Mesenchymal stem cell (in vitro differentiated cells and primary cell): ENCODE data around the gene C2CD4A.

Experiments used
- DNase-seq: peaks from one replicate; pipeline ENCODE4 v3.0.0-alpha.2; 2013
- H2AFZ ChIP-seq: one replicate; pipeline ENCODE4 v1.6.1; 2013; ENCODE audit warnings: low read depth, mild to moderate bottlenecking, control low read depth, inconsistent platforms, low read length, moderate library complexity
- H2AK5ac ChIP-seq: 2 replicates; pipeline ENCODE4 v1.6.1; 2013; ENCODE audit warnings: low read length, moderate library complexity, mild to moderate bottlenecking, inconsistent platforms; ENCODE audit not compliant: severe bottlenecking
- H2BK120ac ChIP-seq: one replicate; pipeline ENCODE4 v1.6.1; 2013; ENCODE audit warnings: low read depth, mild to moderate bottlenecking, inconsistent platforms, low read length, moderate library complexity
- H2BK12ac ChIP-seq, 2 experiments: one replicate each; pipeline ENCODE4 v1.6.1; 2013; ENCODE audit warnings: inconsistent platforms in 2 of 2, low read length in 2 of 2, mild to moderate bottlenecking in 2 of 2, moderate library complexity in 2 of 2, control low read depth in 1 of 2
- H2BK15ac ChIP-seq: one replicate; pipeline ENCODE4 v1.6.1; 2013; ENCODE audit warnings: mild to moderate bottlenecking, low read depth, inconsistent platforms; ENCODE audit not compliant: poor library complexity, severe bottlenecking
- H2BK5ac ChIP-seq: 2 replicates; pipeline ENCODE4 v1.6.1; 2013; ENCODE audit warnings: low read depth, mild to moderate bottlenecking, low read length, control low read depth, inconsistent platforms; ENCODE audit not compliant: poor library complexity, severe bottlenecking
- H3K14ac ChIP-seq, 2 experiments: one replicate each; pipeline ENCODE4 v1.6.1; 2013; ENCODE audit warnings: inconsistent platforms in 2 of 2, low read length in 2 of 2, control low read depth in 1 of 2, mild to moderate bottlenecking in 1 of 2, moderate library complexity in 1 of 2
- H3K18ac ChIP-seq, 2 experiments: one replicate each; pipeline ENCODE4 v1.6.1; 2013; ENCODE audit warnings: inconsistent platforms in 2 of 2, low read length in 2 of 2, control low read depth in 1 of 2, low read depth in 1 of 2, mild to moderate bottlenecking in 1 of 2
- H3K23ac ChIP-seq, 2 experiments: one replicate each; pipeline ENCODE4 v1.6.1; 2013; ENCODE audit warnings: inconsistent platforms in 2 of 2, low read length in 2 of 2, mild to moderate bottlenecking in 2 of 2, moderate library complexity in 2 of 2, control low read depth in 1 of 2
- H3K27ac ChIP-seq: 2 replicates; pipeline ENCODE4 v1.5.1; 2013; ENCODE audit warnings: mild to moderate bottlenecking, moderate library complexity, low read length, control low read depth, inconsistent platforms; ENCODE audit not compliant: poor library complexity, severe bottlenecking
- H3K27me3 ChIP-seq, 2 experiments: 2 replicates each; pipeline versions ENCODE4 v1.6.1 to v1.7.0; 2013; ENCODE audit warnings: low read length in 2 of 2, mild to moderate bottlenecking in 2 of 2, moderate library complexity in 2 of 2, control low read depth in 1 of 2, inconsistent platforms in 1 of 2; ENCODE audit not compliant: control insufficient read depth in 1 of 2, insufficient read depth in 1 of 2
- H3K36me3 ChIP-seq, 2 experiments: 2 replicates each; pipeline versions ENCODE4 v1.6.1 to v1.7.0; 2013; ENCODE audit warnings: low read length in 2 of 2, control low read depth in 1 of 2, inconsistent platforms in 1 of 2, low read depth in 1 of 2, mild to moderate bottlenecking in 1 of 2; ENCODE audit not compliant: insufficient read depth in 2 of 2, control insufficient read depth in 1 of 2
- H3K4ac ChIP-seq, 2 experiments: one replicate each; pipeline ENCODE4 v1.6.1; 2013; ENCODE audit warnings: inconsistent platforms in 2 of 2, low read length in 2 of 2, mild to moderate bottlenecking in 2 of 2, moderate library complexity in 2 of 2, control low read depth in 1 of 2, low read depth in 1 of 2
- H3K4me1 ChIP-seq: 2 replicates; pipeline ENCODE4 v1.6.1; 2013; ENCODE audit warnings: low read depth, low read length, control low read depth; ENCODE audit not compliant: control insufficient read depth, insufficient read depth
- H3K4me2 ChIP-seq: 2 replicates; pipeline ENCODE4 v1.6.1; 2013; ENCODE audit warnings: low read length, mild to moderate bottlenecking, inconsistent platforms; ENCODE audit not compliant: poor library complexity, severe bottlenecking
- H3K4me3 ChIP-seq, 2 experiments: 2 replicates each; pipeline versions ENCODE4 v1.5.1 to v1.7.0; 2013; ENCODE audit warnings: low read length in 2 of 2, mild to moderate bottlenecking in 2 of 2, control low read depth in 1 of 2, low read depth in 1 of 2; ENCODE audit not compliant: insufficient read depth in 1 of 2
- H3K79me1 ChIP-seq: replicated peaks from 2 replicates; pipeline ENCODE4 v1.6.1; 2013; ENCODE audit warnings: mild to moderate bottlenecking, control low read depth, low read length, inconsistent platforms; ENCODE audit not compliant: poor library complexity, severe bottlenecking
- H3K9ac ChIP-seq: 2 replicates; pipeline ENCODE4 v1.7.0; 2013; ENCODE audit warnings: mild to moderate bottlenecking, low read length, moderate library complexity
- H3K9me3 ChIP-seq: 2 replicates; pipeline ENCODE4 v1.7.0; 2013; ENCODE audit warnings: mild to moderate bottlenecking, low read length; ENCODE audit not compliant: control insufficient read depth
- H4K8ac ChIP-seq: one replicate; pipeline ENCODE4 v1.6.1; 2013; ENCODE audit warnings: inconsistent platforms, mild to moderate bottlenecking, low read length, moderate library complexity
- H4K91ac ChIP-seq: one replicate; pipeline ENCODE4 v1.6.1; 2013; ENCODE audit warnings: mild to moderate bottlenecking, low read length, inconsistent platforms
- WGBS: methylation state at CpG from one replicate; pipeline ENCODE4 v1.1.7; 2013; ENCODE audit warnings: mixed read lengths; 5-methylcytosine and 5-hydroxymethylcytosine counted together

The C2CD4A gene

DNA sequence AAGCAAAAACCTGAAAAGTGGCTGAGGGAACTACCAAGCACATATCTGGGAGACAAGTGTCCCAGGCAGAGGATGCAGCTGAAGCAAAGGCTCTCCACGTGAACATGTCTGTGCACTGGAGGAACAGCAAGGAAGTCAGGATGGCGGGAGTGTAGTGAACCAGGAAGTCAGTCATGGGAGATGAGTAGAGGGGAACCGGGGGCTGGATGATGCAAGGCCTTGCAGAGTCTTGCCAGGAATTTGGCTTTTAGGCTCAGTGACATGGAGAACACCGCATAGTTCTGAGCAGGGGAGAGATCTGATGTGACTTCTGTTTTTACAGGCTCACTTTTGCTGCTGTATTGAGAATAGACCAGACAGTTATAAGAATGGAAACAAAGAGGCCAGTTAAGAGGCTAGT, 19.0 kb downstream of the C2CD4A start:
- Histone ChIP-seq H3K27me3 (peaks cover 0 to 3% of the 10 kb centered on the region in 2 experiments), H3K4me2 (no peak overlapping the region), H3K36me3 (no peaks in the 10 kb centered on the region), H2AK5ac (no peak overlapping the region), H4K91ac (no peak overlapping the region), H3K79me1 (no peaks in the 10 kb centered on the region), H3K9ac (no peak overlapping the region), H3K14ac (no peak overlapping the region), H4K8ac (no peak overlapping the region), H2BK120ac (no peak overlapping the region), H2BK5ac (no peak overlapping the region), H3K27ac (no peak overlapping the region), H3K4ac (no peak overlapping the region), H3K4me1 (no peaks in the 10 kb centered on the region), H2BK12ac (no peak overlapping the region), H3K18ac (no peak overlapping the region), H3K4me3 (no peak overlapping the region), H2AFZ (no peak overlapping the region), H2BK15ac (no peak overlapping the region), H3K23ac (no peak overlapping the region), H3K9me3 (no peaks in the 10 kb centered on the region)
- DNase-seq: no peak
- WGBS: 90% methylated on average over 4 of the region's 4 CpGs

DNA sequence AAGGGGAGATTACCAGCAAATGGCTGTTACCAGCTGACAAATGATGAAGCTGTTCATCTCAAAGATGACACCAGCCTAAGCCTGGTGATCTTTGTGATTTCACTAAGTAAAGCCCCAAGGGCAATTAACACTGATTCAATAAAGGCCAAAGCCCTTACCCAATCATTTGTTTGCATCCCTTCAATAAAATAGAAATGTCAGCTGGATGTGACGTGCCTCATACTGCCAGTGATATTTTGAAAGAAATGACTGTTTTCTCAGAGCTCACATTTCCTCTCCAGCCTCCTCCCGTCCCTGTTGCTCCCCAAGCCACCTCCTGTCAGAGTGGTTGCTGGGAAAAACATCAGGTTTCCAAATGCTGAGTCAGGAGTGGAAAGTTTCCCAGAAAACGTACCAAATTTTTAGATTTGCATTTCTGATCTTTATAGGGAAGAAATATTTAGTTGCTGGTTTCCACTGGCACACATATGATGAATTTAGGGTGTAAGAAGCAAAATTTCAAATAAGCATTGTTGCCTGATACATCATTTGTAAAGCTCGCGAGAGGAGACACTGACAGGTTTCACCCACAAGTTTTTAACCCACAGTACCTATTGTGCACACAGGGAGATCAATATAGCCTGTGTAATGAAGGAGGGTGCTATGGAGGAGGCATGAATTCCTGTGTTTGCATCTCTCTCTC, 21.0 kb downstream of the C2CD4A start:
- Histone ChIP-seq H3K4me3 (no peak overlapping the region), H3K79me1 (no peaks in the 10 kb centered on the region), H3K14ac (no peak overlapping the region), H3K27ac (no peak overlapping the region), H2AK5ac (no peak overlapping the region), H3K4me1 (no peaks in the 10 kb centered on the region), H3K4ac (no peak overlapping the region), H3K4me2 (no peak overlapping the region), H2BK5ac (no peak overlapping the region), H2BK15ac (no peak overlapping the region), H4K8ac (no peak overlapping the region), H4K91ac (no peak overlapping the region), H3K9me3 (no peaks in the 10 kb centered on the region), H2AFZ (no peak overlapping the region), H3K18ac (no peak overlapping the region), H3K27me3 (peaks cover 0 to 3% of the 10 kb centered on the region in 2 experiments), H2BK120ac (no peak overlapping the region), H2BK12ac (no peak overlapping the region), H3K36me3 (no peaks in the 10 kb centered on the region), H3K23ac (no peak overlapping the region), H3K9ac (peak overlapping the region; percentile 60)
- 66% methylated on average over 4 of the region's 5 CpGs for WGBS
- DNase-seq: no peak

DNA sequence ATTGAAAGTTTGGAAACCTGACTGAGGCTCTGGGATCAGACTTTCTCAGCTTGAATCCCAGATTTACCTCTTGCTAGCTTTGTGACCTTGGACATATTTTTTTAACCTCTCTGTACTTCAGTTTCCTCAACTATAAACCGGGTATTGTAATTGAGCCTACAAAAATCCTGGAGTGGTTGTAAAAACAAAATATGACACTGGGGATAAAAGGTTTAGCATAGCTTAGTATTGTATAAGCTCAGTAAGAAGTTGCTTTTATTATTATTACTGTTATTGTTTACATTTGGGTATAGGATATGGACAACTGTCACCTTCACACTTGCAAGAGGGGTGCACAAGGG, 21.5 kb downstream of the C2CD4A start:
- DNase-seq: no peak
- H4K8ac ChIP-seq: no peak overlapping the region
- H2BK5ac ChIP-seq: no peak overlapping the region

DNA sequence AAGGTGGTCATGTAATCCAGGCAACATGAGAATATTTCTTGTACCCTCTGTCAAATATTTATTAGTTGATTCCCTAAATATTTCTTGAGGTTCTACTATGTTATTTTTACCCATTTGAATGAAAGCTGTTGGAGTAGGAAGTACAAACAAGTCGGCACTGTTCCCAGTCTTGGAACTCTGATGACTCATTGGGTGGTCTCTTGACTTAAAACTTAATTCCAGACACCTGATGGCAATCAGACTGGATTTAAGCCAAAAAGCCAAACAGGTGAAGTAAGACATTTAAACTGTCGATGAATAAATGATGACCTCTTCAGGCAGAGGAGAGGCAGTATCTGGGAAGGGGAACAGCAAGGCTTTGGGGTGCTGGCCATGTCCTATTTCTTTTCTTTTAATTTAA, 22.8 kb downstream of the C2CD4A start:
- no peaks in the 10 kb centered on the region for H3K4me1 ChIP-seq
- no peak overlapping the region for H4K8ac ChIP-seq
- H2BK15ac ChIP-seq: no peak overlapping the region
- H3K27me3 ChIP-seq: no peaks in the 10 kb centered on the region
- H3K79me1 ChIP-seq: no peaks in the 10 kb centered on the region
- H2BK5ac ChIP-seq: no peak overlapping the region
- no peak overlapping the region for H2AK5ac ChIP-seq
- WGBS: 84% methylated on average over 2 of the region's 2 CpGs
- H3K23ac ChIP-seq: no peak overlapping the region
- H3K27ac ChIP-seq: no peak overlapping the region
- H3K36me3 ChIP-seq: no peaks in the 10 kb centered on the region
- H3K18ac ChIP-seq: no peak overlapping the region
- no peak overlapping the region for H3K14ac ChIP-seq
- H3K9me3 ChIP-seq: no peaks in the 10 kb centered on the region
- no peak overlapping the region for H3K4me3 ChIP-seq
- no peak for DNase-seq
- H4K91ac ChIP-seq: no peak overlapping the region
- H2BK12ac ChIP-seq: no peak overlapping the region
- H3K4me2 ChIP-seq: no peak overlapping the region
- H3K4ac ChIP-seq: no peak overlapping the region
- H3K9ac ChIP-seq: no peak overlapping the region
- no peak overlapping the region for H2AFZ ChIP-seq
- no peak overlapping the region for H2BK120ac ChIP-seq

More for the DNA sequence above, 21.5 kb downstream of the C2CD4A start:
- Histone ChIP-seq H3K18ac (no peak overlapping the region), H2BK12ac (no peak overlapping the region), H3K4me1 (no peaks in the 10 kb centered on the region), H2AFZ (no peak overlapping the region), H3K4ac (no peak overlapping the region), H4K91ac (no peak overlapping the region), H2AK5ac (no peak overlapping the region), H3K27ac (no peak overlapping the region), H3K9me3 (no peaks in the 10 kb centered on the region), H3K4me3 (no peak overlapping the region), H2BK120ac (no peak overlapping the region), H3K4me2 (no peak overlapping the region), H2BK15ac (no peak overlapping the region), H3K14ac (no peak overlapping the region), H3K27me3 (no peaks in the 10 kb centered on the region), H3K79me1 (no peaks in the 10 kb centered on the region), H3K36me3 (no peaks in the 10 kb centered on the region), H3K23ac (no peak overlapping the region), H3K9ac (peak overlapping the region; percentile 60)
- 73% methylated on average over 1 of the region's 1 CpG for WGBS
